ENCODE measurements around the gene FOXO1. TPM values are rescaled to one million over a fixed set of nuclear protein-coding genes. Genes with fewer than 3 reads are reported as not detected.

FOXO1 gene
- total and polyA plus RNA-seq, 2 of the 13 experiments (the other 11 are each of a cell fraction or from before 2014, with no cell fraction given) = 8.1 to 13.1 TPM

GRCh38 chr13:40563350-40564125, 102.9 kb downstream of the FOXO1 start (continued):
- TF ChIP-seq GLMP (CRISPR knock-in tag; IDR thresholded peaks at IDR 0.05; ENCODE audit: borderline replicate concordance) (no peak), GMEB1 (CRISPR knock-in tag; IDR thresholded peaks at IDR 0.05; ENCODE audit: borderline replicate concordance) (no peak), RFX5 (IDR thresholded peaks at IDR 0.05; ENCODE audit: low read depth, low read length) (no peak), HNF1B (CRISPR knock-in tag; IDR thresholded peaks at IDR 0.05) (peak; percentile 50; the same call in 1 of the 2 replicates), CEBPB (IDR thresholded peaks at IDR 0.05; ENCODE audit: borderline replicate concordance, low read depth, low read length) (peak; percentile 90), PAXIP1 (CRISPR knock-in tag; conservative IDR thresholded peaks at IDR 0.05) (peak; percentile 47), HOXA3 (CRISPR knock-in tag; IDR thresholded peaks at IDR 0.05) (peak; percentile 12; the same call in 1 of the 2 replicates), BCLAF1 (IDR thresholded peaks at IDR 0.05) (no peak), ZSCAN31 (CRISPR knock-in tag; IDR thresholded peaks at IDR 0.05; ENCODE audit: low read depth) (no peak), CHD4 (IDR thresholded peaks at IDR 0.05; ENCODE audit: borderline replicate concordance, low read length) (peak; percentile 56; the same call in 1 of the 2 replicates), CREB1 (IDR thresholded peaks at IDR 0.05) (no peak), CREB1 (CRISPR knock-in tag; IDR thresholded peaks at IDR 0.05) (peak; percentile 47)
